H1 (cell line): ENCODE results near the gene C1orf174. TPM values are rescaled to one million over a fixed set of nuclear protein-coding genes. Genes with fewer than 3 reads are reported as not detected.

Experiments used
- CTCF ChIA-PET: fragments of 300-600 bp; sonication (Branson Sonifier 250); formaldehyde crosslinking; loops from one replicate; lab custom pipeline; 2021; ENCODE audit not compliant: partially characterized antibody; lab: Charles Lee
- POLR2A ChIA-PET: fragments of 300-600 bp; sonication (Branson Sonifier 250); formaldehyde crosslinking; loops from one replicate; lab custom pipeline; 2021; ENCODE audit warnings: inconsistent platforms; ENCODE audit not compliant: partially characterized antibody; lab: Charles Lee
- DNase-seq, 2 experiments: peaks; one replicate each; pipeline versions ENCODE4 v3.0.0 to v3.0.0-alpha.2; 2010 to 2022; ENCODE audit warnings: low spot score in 2 of 2, low read depth in 1 of 2, mixed read lengths in 1 of 2
- FAIRE-seq: peaks from 2 replicates; lab custom pipeline; 2011; peaks lifted over from hg19 to GRCh38; lab: Jason Lieb, UNC
- H2AFZ ChIP-seq: 2 replicates; pipeline ENCODE4 v1.8.1; 2012; ENCODE audit warnings: low read length, inconsistent platforms
- H2AK5ac ChIP-seq: 2 replicates; pipeline ENCODE4 v1.6.1; 2013; ENCODE audit warnings: low read depth, low read length
- H2BK120ac ChIP-seq: replicated peaks from 2 replicates; pipeline ENCODE3; 2013; ENCODE audit warnings: low read depth, low read length, inconsistent platforms
- H2BK12ac ChIP-seq: 2 replicates; pipeline ENCODE4 v1.6.1; 2013; ENCODE audit warnings: low read depth, low read length
- H2BK15ac ChIP-seq: 2 replicates; pipeline ENCODE4 v1.6.1; 2013; ENCODE audit warnings: low read length
- H2BK20ac ChIP-seq: 2 replicates; pipeline ENCODE4 v1.6.1; 2013; ENCODE audit warnings: low read length
- H2BK5ac ChIP-seq: 2 replicates; pipeline ENCODE4 v1.6.1; 2013; ENCODE audit warnings: low read depth, low read length
- H3K14ac ChIP-seq: 2 replicates; pipeline ENCODE4 v1.6.1; 2013; ENCODE audit warnings: inconsistent platforms; ENCODE audit not compliant: insufficient read length
- H3K18ac ChIP-seq: 2 replicates; pipeline ENCODE4 v1.6.1; 2013; ENCODE audit warnings: low read length; ENCODE audit errors: extremely low read depth
- H3K23ac ChIP-seq: 2 replicates; pipeline ENCODE4 v1.6.1; 2013; ENCODE audit warnings: inconsistent platforms; ENCODE audit not compliant: insufficient read length
- H3K23me2 ChIP-seq: 2 replicates; pipeline ENCODE4 v1.6.1; 2013; ENCODE audit warnings: low read depth, low read length
- H3K27ac ChIP-seq: 2 replicates; pipeline ENCODE4 v1.6.1; 2011; ENCODE audit warnings: low read depth, low read length, inconsistent platforms
- H3K27me3 ChIP-seq, 4 experiments: replicated peaks in 1 of 4; 1 replicate in 1 of 4; 2 replicates in 3 of 4; pipeline versions ENCODE4 v1.6.1 to v1.8.1; 2011 to 2013; ENCODE audit warnings: low read length in 3 of 4, mild to moderate bottlenecking in 3 of 4, inconsistent platforms in 2 of 4, mixed read lengths in 2 of 4, moderate library complexity in 1 of 4; ENCODE audit not compliant: control insufficient read depth in 3 of 4, insufficient read depth in 3 of 4; ENCODE audit errors: extremely low read depth in 1 of 4
- H3K36me3 ChIP-seq, 4 experiments: 2 replicates each; pipeline versions ENCODE4 v1.6.1 to v1.8.1; 2011 to 2013; ENCODE audit warnings: mild to moderate bottlenecking in 4 of 4, low read length in 3 of 4, moderate library complexity in 2 of 4, control low read depth in 1 of 4, inconsistent platforms in 1 of 4; ENCODE audit not compliant: insufficient read depth in 4 of 4, control insufficient read depth in 2 of 4
- H3K4ac ChIP-seq: replicated peaks from 2 replicates; pipeline ENCODE3; 2013; ENCODE audit warnings: low read length, low read depth, mixed read lengths, inconsistent platforms; ENCODE audit not compliant: insufficient read length
- H3K4me1 ChIP-seq, 4 experiments: replicated peaks in 1 of 4; 1 replicate in 1 of 4; 2 replicates in 3 of 4; pipeline versions ENCODE4 v1.6.1 to v1.8.1; 2011 to 2013; ENCODE audit warnings: low read length in 3 of 4, inconsistent platforms in 2 of 4, mixed read lengths in 1 of 4; ENCODE audit not compliant: insufficient read depth in 4 of 4, control insufficient read depth in 3 of 4
- H3K4me2 ChIP-seq, 2 experiments: 2 replicates each; pipeline versions ENCODE4 v1.6.1 to v1.8.1; 2011 to 2013; ENCODE audit warnings: low read depth in 2 of 2, low read length in 2 of 2, control low read depth in 1 of 2, inconsistent platforms in 1 of 2, mild to moderate bottlenecking in 1 of 2; ENCODE audit not compliant: insufficient read depth in 1 of 2
- H3K4me3 ChIP-seq, 4 experiments: fragments of 200-600, 300-600 bp in 1 of 4; sonication (generic), shearing (Covaris generic), sonication (Bioruptor Twin) in 1 of 4; 2 replicates each; pipeline versions ENCODE4 v1.5.1 to v1.8.1; 2011 to 2016; ENCODE audit warnings: low read length in 4 of 4, low read depth in 3 of 4, control low read depth in 2 of 4, inconsistent platforms in 2 of 4, mild to moderate bottlenecking in 2 of 4, mixed read lengths in 1 of 4, moderate library complexity in 1 of 4; ENCODE audit not compliant: insufficient read depth in 2 of 4; ENCODE audit errors: extremely low read depth in 1 of 4
- H3K56ac ChIP-seq: replicated peaks from 2 replicates; pipeline ENCODE3; 2013; ENCODE audit warnings: low read depth, mild to moderate bottlenecking, mixed read lengths, low read length, inconsistent platforms; ENCODE audit not compliant: insufficient read length
- H3K79me1 ChIP-seq: 2 replicates; pipeline ENCODE4 v1.6.1; 2013; ENCODE audit warnings: low read depth, low read length, control low read depth
- H3K79me2 ChIP-seq, 2 experiments: 2 replicates each; pipeline versions ENCODE4 v1.6.1 to v1.8.1; 2012 to 2013; ENCODE audit warnings: low read length in 2 of 2, mild to moderate bottlenecking in 2 of 2, inconsistent platforms in 1 of 2; ENCODE audit not compliant: insufficient read depth in 2 of 2, control insufficient read depth in 1 of 2
- H3K9ac ChIP-seq, 4 experiments: replicated peaks in 1 of 4; 1 replicate in 1 of 4; 2 replicates in 3 of 4; pipeline versions ENCODE4 v1.6.1 to v1.8.1; 2011 to 2013; ENCODE audit warnings: low read depth in 3 of 4, low read length in 3 of 4, control low read depth in 2 of 4, mild to moderate bottlenecking in 2 of 4, moderate library complexity in 2 of 4, inconsistent platforms in 1 of 4; ENCODE audit errors: extremely low read depth in 1 of 4
- H3K9me3 ChIP-seq, 2 experiments: 2 replicates each; pipeline versions ENCODE4 v1.6.1 to v1.8.1; 2012 to 2013; ENCODE audit warnings: mild to moderate bottlenecking in 2 of 2, moderate library complexity in 2 of 2, control low read depth in 1 of 2, inconsistent platforms in 1 of 2, low read depth in 1 of 2, low read length in 1 of 2, mixed read lengths in 1 of 2; ENCODE audit not compliant: insufficient read depth in 2 of 2
- H4K20me1 ChIP-seq, 2 experiments: replicated peaks in 1 of 2; 2 replicates each; pipeline versions ENCODE3 to v1.8.1; 2011 to 2013; ENCODE audit warnings: inconsistent platforms in 2 of 2, low read length in 2 of 2, mild to moderate bottlenecking in 1 of 2; ENCODE audit not compliant: insufficient read depth in 2 of 2, control insufficient read depth in 1 of 2
- H4K5ac ChIP-seq: 2 replicates; pipeline ENCODE4 v1.6.1; 2013; ENCODE audit warnings: low read length, low read depth, mixed read lengths, inconsistent platforms; ENCODE audit not compliant: insufficient read length
- H4K8ac ChIP-seq: 2 replicates; pipeline ENCODE4 v1.8.0; 2013; ENCODE audit warnings: mild to moderate bottlenecking, moderate library complexity, low read length, inconsistent platforms; ENCODE audit not compliant: insufficient read depth; ENCODE audit errors: extremely low read depth
- H4K91ac ChIP-seq: replicated peaks from 2 replicates; pipeline ENCODE3; 2013; ENCODE audit warnings: low read length, mixed read lengths, inconsistent platforms; ENCODE audit not compliant: insufficient read length
- CBX5 ChIP-seq: fragments of 300-800, 300-1000 bp; sonication (generic); IDR thresholded peaks from 2 replicates; pipeline ENCODE4 v1.7.1; 2016; ENCODE audit warnings: antibody characterized with exemption, low read length, low read depth
- RBBP5 ChIP-seq: IDR thresholded peaks from 2 replicates; pipeline ENCODE4 v1.7.1; 2012; ENCODE audit warnings: low read depth, mild to moderate bottlenecking, inconsistent platforms, low read length, moderate library complexity, borderline replicate concordance
- WGBS, 2 experiments: shearing (Covaris generic) in 1 of 2; methylation state at CpG; one replicate each; pipeline versions ENCODE4 v1.1.6 to v1.1.7; 2013 to 2015; ENCODE audit warnings: low lambda C conversion rate in 2 of 2, mixed read lengths in 2 of 2, inconsistent platforms in 1 of 2, low coverage in 1 of 2, missing lambda C conversion rate in 1 of 2; ENCODE audit not compliant: insufficient replicate concordance in 2 of 2, insufficient coverage in 1 of 2, insufficient read length in 1 of 2; ENCODE audit errors: extremely low coverage in 1 of 2, missing lambda C conversion rate in 1 of 2; 5-methylcytosine and 5-hydroxymethylcytosine counted together
- polyA plus RNA-seq, 7 experiments: library from polyadenylated mRNA; depleted of rRNA in 3 of 7; stranded (reverse) in 5 of 7; unstranded in 2 of 7; fragments of >200 nt in 5 of 7; fragments of 200-250 nt in 2 of 7; gene quantifications; 1 replicate in 5 of 7; 2 replicates in 1 of 7; 4 replicates in 1 of 7; pipeline versions ENCODE4 v1.2.1 to v1.2.3, GENCODE V29; 2011 to 2013; ENCODE audit warnings: missing spikeins in 2 of 7, mixed read lengths in 2 of 7
- total RNA-seq: library from RNA; stranded (reverse); fragmentation: NEBNext Ultra II Directional; extraction: Animal tissue kit (Norgen Biotek cat#: 25700); gene quantifications from 2 replicates; pipeline ENCODE4 v1.2.1, GENCODE V29; 2021

The C1orf174 gene
- total and polyA plus RNA-seq, 2 of the 8 experiments (the other 6 are each of a cell fraction or from before 2014, with no cell fraction given) = 28.4 to 32.4 TPM

GRCh38 chr1:3879099-3879498 lies 21.0 kb downstream of the C1orf174 start:
- peaks cover 0 to 2% of the 10 kb centered on the region in 2 experiments for H4K20me1 ChIP-seq
- DNase-seq (no peak), FAIRE-seq (no peak)
- H2BK5ac ChIP-seq = no peak overlapping the region
- POLR2A ChIA-PET = no interaction called here
- no peaks in the 10 kb centered on the region for H3K23me2 ChIP-seq
- no peak overlapping the region for H4K5ac ChIP-seq
- no peaks in the 10 kb centered on the region for H3K79me2 ChIP-seq
- no peaks in the 10 kb centered on the region for H3K79me1 ChIP-seq
- H2BK120ac ChIP-seq = no peak overlapping the region
- no peak overlapping the region for H4K8ac ChIP-seq
- H3K36me3 ChIP-seq = peaks cover 0 to 2% (median 0%) of the 10 kb centered on the region in 4 experiments; a peak in 2 of 8 replicates
- no peak overlapping the region for H3K9ac ChIP-seq
- H3K18ac ChIP-seq = no peak overlapping the region
- no peak overlapping the region for H4K91ac ChIP-seq
- CTCF ChIA-PET = interaction anchor here (1.3 to 1.4 kb wide), 2 partner anchors 8 to 10 kb away, joined by 3 to 5 read pairs; no protein-coding TSS in a partner anchor
- no peak overlapping the region for H2AFZ ChIP-seq
- no peak overlapping the region for H2BK15ac ChIP-seq
- no peak overlapping the region for H3K4ac ChIP-seq
- H3K14ac ChIP-seq = no peak overlapping the region
- TF ChIP-seq CBX5 (0 out of 2 replicates have a peak, but pooled peaks have one; percentile 53), RBBP5 (no peak)
- H3K4me2 ChIP-seq = no peak overlapping the region
- no peak overlapping the region for H3K56ac ChIP-seq
- H3K27me3 ChIP-seq = no peaks in the 10 kb centered on the region
- WGBS, 2 experiments = 91% methylated on average over 7 of the region's 7 CpGs; no CpG with 5 or more reads in 1 of the 2 experiments
- no peak overlapping the region for H2AK5ac ChIP-seq
- H3K4me1 ChIP-seq = no peaks in the 10 kb centered on the region
- H3K27ac ChIP-seq = no peak overlapping the region
- H3K23ac ChIP-seq = no peak overlapping the region
- peaks cover 0 to 9% of the 10 kb centered on the region in 2 experiments; a peak in 2 of 4 replicates for H3K9me3 ChIP-seq
- H3K4me3 ChIP-seq = no peak overlapping the region
- no peak overlapping the region for H2BK20ac ChIP-seq
- no peak overlapping the region for H2BK12ac ChIP-seq
